Left lung (tissue), 10 donors: ENCODE measurements around the gene ITGB3BP. TPM values are rescaled to one million over a fixed set of nuclear protein-coding genes. Genes with fewer than 3 reads are reported as not detected.

Experiments used
- ATAC-seq: fragments of 200-7000 bp; cut with Tn5 transposase; one replicate; pipeline ENCODE4 v1.9.1; 2020; ENCODE audit warnings: moderate library complexity
- DNase-seq, 4 donors: peaks; one replicate each; pipeline ENCODE4 v3.0.0-alpha.2; 2013 to 2020
- H3K27ac ChIP-seq, 2 donors: fragments of 200-600 bp; sonication (generic) in 1 of 2; one replicate each; pipeline versions ENCODE4 v1.5.0 to v1.8.0; 2020 to 2021
- H3K27me3 ChIP-seq, 2 donors: fragments of 200-600 bp; sonication (generic) in 1 of 2; one replicate each; pipeline versions ENCODE4 v1.5.0 to v1.8.0; 2020 to 2021
- H3K36me3 ChIP-seq, 2 donors: fragments of 200-600 bp; sonication (generic) in 1 of 2; one replicate each; pipeline versions ENCODE4 v1.5.0 to v1.8.0; 2020 to 2021
- H3K4me1 ChIP-seq, 2 donors: fragments of 200-600 bp; one replicate each; pipeline ENCODE4 v1.8.0; 2021
- H3K4me3 ChIP-seq, 2 donors: fragments of 200-600 bp; sonication (generic) in 1 of 2; one replicate each; pipeline versions ENCODE4 v1.5.0 to v1.8.0; 2020 to 2021; ENCODE audit warnings: mild to moderate bottlenecking in 1 of 2
- H3K9me3 ChIP-seq, 2 donors: fragments of 200-600 bp; sonication (generic) in 1 of 2; one replicate each; pipeline versions ENCODE4 v1.5.0 to v1.8.0; 2020 to 2021
- intact Hi-C, 2 donors: fragments of 100-400 bp; cut with DNase I; formaldehyde crosslinking; loops; one replicate each; pipeline versions ENCODE4 v1.11.2 to v1.14.2; 2022
- polyA plus RNA-seq, 6 donors: library from polyadenylated mRNA; unstranded; fragments of 120-200 nt; gene quantifications; one replicate each; pipeline ENCODE4 v1.2.1, GENCODE V29; 2013; ENCODE audit not compliant: insufficient read length in 6 of 6
- total RNA-seq, 2 donors: library from RNA; stranded (reverse); fragmentation: NEBNext Ultra II Directional; extraction: Animal tissue kit (Norgen Biotek cat#: 25700); gene quantifications; one replicate each; pipeline ENCODE4 v1.2.1, GENCODE V29; 2021
- TF ChIP-seq, protein P1 (sequence below), 2 donors: fragments of 200-600 bp; sonication (generic) in 1 of 2; IDR thresholded peaks; one replicate each; pipeline versions ENCODE4 v1.5.0 to v1.8.0; 2021; ENCODE audit warnings: antibody characterized with exemption in 2 of 2
- donor health status: DM: no; HTN: yes; CAD: no.
- donor health status: DM: no; HTN: no; CAD: no.

Gene ITGB3BP
- total and polyA plus RNA-seq, 8 donors, result 16.6 to 75.8 (median 62.7) TPM

DNA sequence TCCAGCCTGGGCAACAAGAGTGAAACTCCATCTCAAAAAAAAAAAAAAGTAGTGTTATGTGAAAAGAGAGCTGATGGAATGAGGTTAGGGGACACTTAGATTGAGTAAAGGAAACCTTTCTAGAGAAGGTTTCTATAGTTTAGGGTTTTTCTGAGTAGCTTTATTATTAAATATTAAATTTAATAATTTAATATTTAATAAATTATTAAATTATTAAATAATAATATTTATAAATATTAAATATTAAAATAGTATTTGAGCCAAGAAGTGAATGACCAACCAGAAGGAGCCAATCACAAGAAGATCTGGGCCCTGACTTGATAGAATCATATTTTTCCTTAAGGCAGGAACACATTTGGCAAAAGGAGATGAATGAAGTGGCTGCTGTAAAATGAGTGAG lies 104.9 kb downstream of the ITGB3BP start:
- TF ChIP-seq, protein P1, sequence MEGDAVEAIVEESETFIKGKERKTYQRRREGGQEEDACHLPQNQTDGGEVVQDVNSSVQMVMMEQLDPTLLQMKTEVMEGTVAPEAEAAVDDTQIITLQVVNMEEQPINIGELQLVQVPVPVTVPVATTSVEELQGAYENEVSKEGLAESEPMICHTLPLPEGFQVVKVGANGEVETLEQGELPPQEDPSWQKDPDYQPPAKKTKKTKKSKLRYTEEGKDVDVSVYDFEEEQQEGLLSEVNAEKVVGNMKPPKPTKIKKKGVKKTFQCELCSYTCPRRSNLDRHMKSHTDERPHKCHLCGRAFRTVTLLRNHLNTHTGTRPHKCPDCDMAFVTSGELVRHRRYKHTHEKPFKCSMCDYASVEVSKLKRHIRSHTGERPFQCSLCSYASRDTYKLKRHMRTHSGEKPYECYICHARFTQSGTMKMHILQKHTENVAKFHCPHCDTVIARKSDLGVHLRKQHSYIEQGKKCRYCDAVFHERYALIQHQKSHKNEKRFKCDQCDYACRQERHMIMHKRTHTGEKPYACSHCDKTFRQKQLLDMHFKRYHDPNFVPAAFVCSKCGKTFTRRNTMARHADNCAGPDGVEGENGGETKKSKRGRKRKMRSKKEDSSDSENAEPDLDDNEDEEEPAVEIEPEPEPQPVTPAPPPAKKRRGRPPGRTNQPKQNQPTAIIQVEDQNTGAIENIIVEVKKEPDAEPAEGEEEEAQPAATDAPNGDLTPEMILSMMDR (IDR thresholded peaks at IDR 0.05), result no peak
- ATAC-seq (no peak), DNase-seq (no peak)
- H3K27ac ChIP-seq, result no peak overlapping the region
- H3K36me3 ChIP-seq, result peaks cover 0 to 5% of the 10 kb centered on the region in 2 donors
- no peaks in the 10 kb centered on the region for H3K27me3 ChIP-seq
- intact Hi-C loops, result no loop called here
- no peaks in the 10 kb centered on the region for H3K9me3 ChIP-seq
- no peaks in the 10 kb centered on the region for H3K4me1 ChIP-seq
- H3K4me3 ChIP-seq, result no peak overlapping the region

DNA sequence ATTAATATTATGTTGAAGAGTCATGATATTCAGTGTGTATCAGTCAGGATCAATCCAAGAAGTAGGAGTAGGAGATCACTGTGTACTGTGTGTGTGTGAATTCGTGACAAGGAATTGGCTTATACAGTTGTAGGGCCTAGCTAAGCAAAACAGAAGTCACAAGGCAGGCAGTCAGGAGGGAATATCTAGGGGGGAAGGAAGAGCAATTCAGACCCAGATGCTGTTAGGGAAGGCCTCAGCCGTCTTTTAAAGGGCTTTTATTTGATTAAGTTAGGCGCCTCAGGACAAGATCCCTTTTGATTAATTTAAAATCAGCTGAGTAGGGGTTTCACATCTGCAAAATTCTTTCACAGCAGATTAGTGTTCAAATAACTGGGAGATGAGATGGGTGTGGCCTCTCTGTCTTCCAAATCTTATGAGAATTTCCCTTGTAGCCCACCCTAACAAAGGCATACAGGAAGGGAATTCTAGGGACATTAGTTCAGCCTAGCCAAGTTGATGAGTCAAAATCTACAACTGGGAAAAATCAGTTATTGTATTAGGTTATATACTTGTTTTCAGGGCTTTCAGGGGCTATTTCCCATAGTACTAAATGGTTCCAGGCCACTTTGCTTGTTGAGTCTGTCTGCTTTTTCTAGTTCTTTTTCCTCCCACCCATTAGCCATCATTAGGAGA lies 108.2 kb downstream of the ITGB3BP start:
- Histone ChIP-seq H3K9me3 (no peaks in the 10 kb centered on the region), H3K4me3 (no peak overlapping the region), H3K27me3 (no peaks in the 10 kb centered on the region), H3K4me1 (no peaks in the 10 kb centered on the region), H3K27ac (no peak overlapping the region), H3K36me3 (peaks cover 0 to 2% of the 10 kb centered on the region in 2 donors)
- DNase-seq (no peak), ATAC-seq (no peak)
- TF ChIP-seq, protein P1 (IDR thresholded peaks at IDR 0.05), result no peak
- intact Hi-C loops, result no loop called here

DNA sequence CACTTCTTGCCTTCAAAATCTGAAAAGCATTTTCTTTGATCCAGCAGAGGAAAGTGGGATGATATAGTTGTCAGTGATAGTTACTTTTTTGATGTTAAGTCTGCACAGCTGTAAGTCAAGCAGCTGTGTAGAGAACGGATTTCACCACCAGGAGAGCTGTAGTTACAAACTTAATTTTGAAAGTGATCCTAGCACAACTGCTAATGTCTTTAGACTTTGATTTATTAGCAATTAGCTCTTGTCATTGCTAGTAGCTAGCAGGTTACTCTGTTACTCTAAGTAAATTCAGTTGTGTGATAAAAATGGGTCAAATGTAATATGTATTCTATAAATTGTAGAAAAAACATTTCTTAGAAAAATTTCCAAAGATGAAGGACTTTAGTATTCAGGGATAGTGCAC lies 109.6 kb downstream of the ITGB3BP start:
- Histone ChIP-seq H3K36me3 (no peaks in the 10 kb centered on the region), H3K27ac (no peak overlapping the region), H3K9me3 (no peaks in the 10 kb centered on the region), H3K4me3 (no peak overlapping the region), H3K4me1 (no peaks in the 10 kb centered on the region), H3K27me3 (no peaks in the 10 kb centered on the region)
- intact Hi-C loops, result no loop called here
- ATAC-seq (no peak), DNase-seq (no peak)
- TF ChIP-seq, protein P1 (IDR thresholded peaks at IDR 0.05), result no peak

DNA sequence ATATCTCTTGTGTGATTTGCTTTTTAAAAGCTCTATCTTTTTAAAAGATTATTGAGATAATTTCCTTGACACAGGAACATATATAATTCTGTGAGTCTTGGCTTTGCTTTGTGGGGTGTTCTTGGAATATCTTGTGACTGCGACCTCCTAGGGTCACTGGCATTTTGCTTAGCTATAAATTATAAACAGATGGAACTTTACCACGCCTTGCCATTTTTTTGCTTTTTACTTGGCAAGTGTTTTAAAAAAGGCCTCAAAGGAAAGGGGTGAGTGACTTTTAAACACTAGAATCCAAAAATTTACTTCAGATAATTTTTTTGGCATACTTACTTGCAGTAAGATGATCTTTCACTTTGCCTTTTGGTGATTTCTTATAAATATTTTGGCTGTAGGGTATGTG lies 112.0 kb downstream of the ITGB3BP start:
- DNase-seq, result peak in 2 of 4 donors; percentile 18 to 26
- no peak overlapping the region for H3K4me3 ChIP-seq
- intact Hi-C loops, result no loop called here

DNA sequence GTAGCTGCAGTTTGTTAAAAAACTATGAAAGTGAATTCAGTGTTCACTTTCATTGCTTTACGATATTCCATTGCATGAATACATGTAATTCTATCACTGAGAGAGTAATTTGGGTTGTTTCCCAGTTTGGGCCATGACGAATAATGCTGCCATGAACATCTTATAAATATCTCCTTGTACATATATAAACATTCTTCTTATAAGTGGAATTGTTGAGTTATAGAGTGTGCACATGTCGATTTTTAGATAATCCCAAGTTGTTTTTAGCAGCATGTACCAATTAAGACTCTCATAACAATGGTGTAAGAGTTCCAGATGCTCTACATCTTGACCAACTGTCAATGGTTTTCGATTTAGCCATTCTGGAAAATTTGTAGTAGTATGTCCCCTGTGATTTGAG lies 114.7 kb downstream of the ITGB3BP start:
- intact Hi-C loops, result no loop called here
- TF ChIP-seq, protein P1 (IDR thresholded peaks at IDR 0.05), result no peak
- H3K27me3 ChIP-seq, result no peaks in the 10 kb centered on the region
- DNase-seq (no peak), ATAC-seq (no peak)
- H3K9me3 ChIP-seq, result no peaks in the 10 kb centered on the region
- peaks cover 0 to 5% of the 10 kb centered on the region in 2 donors for H3K36me3 ChIP-seq
- H3K27ac ChIP-seq, result no peak overlapping the region
- no peaks in the 10 kb centered on the region for H3K4me1 ChIP-seq
- H3K4me3 ChIP-seq, result no peak overlapping the region

More for the DNA sequence above, 112.0 kb downstream of the ITGB3BP start:
- Histone ChIP-seq H3K36me3 (no peaks in the 10 kb centered on the region), H3K27me3 (no peaks in the 10 kb centered on the region), H3K4me1 (no peaks in the 10 kb centered on the region), H3K27ac (no peak overlapping the region), H3K9me3 (no peaks in the 10 kb centered on the region)
- TF ChIP-seq, protein P1 (IDR thresholded peaks at IDR 0.05), result no peak
- no peak for ATAC-seq
